ENCODE measurements around the gene PIK3CB.
"Not testable (repeated sequence)": the region's sequence is repeated elsewhere in the genome, so short reads cannot be mapped to it uniquely, and the experiment has no call there.

The PIK3CB gene

GRCh38 chr3:138854204-138854603 is 19.5 kb upstream of the PIK3CB start:
- intact Hi-C loops (cut with DNase I; ENCODE audit: low total_unique reads) = no loop called here
- no peak for DNase-seq
- H3K27me3 ChIP-seq = no peaks in the 10 kb centered on the region
- no peak overlapping the region for H3K27ac ChIP-seq
- no peaks in the 10 kb centered on the region for H3K9me3 ChIP-seq
- H3K4me3 ChIP-seq = no peak overlapping the region
- no peaks in the 10 kb centered on the region for H3K36me3 ChIP-seq
- TF ChIP-seq, protein P1, sequence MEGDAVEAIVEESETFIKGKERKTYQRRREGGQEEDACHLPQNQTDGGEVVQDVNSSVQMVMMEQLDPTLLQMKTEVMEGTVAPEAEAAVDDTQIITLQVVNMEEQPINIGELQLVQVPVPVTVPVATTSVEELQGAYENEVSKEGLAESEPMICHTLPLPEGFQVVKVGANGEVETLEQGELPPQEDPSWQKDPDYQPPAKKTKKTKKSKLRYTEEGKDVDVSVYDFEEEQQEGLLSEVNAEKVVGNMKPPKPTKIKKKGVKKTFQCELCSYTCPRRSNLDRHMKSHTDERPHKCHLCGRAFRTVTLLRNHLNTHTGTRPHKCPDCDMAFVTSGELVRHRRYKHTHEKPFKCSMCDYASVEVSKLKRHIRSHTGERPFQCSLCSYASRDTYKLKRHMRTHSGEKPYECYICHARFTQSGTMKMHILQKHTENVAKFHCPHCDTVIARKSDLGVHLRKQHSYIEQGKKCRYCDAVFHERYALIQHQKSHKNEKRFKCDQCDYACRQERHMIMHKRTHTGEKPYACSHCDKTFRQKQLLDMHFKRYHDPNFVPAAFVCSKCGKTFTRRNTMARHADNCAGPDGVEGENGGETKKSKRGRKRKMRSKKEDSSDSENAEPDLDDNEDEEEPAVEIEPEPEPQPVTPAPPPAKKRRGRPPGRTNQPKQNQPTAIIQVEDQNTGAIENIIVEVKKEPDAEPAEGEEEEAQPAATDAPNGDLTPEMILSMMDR (IDR thresholded peaks at IDR 0.05) = no peak
- H3K4me1 ChIP-seq = no peaks in the 10 kb centered on the region

GRCh38 chr3:138850151-138850550 is 15.4 kb upstream of the PIK3CB start:
- intact Hi-C loops (cut with DNase I; ENCODE audit: low total_unique reads) = no loop called here
- TF ChIP-seq, protein P1 (IDR thresholded peaks at IDR 0.05) = no peak

GRCh38 chr3:138849222-138849940 is 14.7 kb upstream of the PIK3CB start:
- no peaks in the 10 kb centered on the region for H3K36me3 ChIP-seq
- no peaks in the 10 kb centered on the region for H3K4me1 ChIP-seq
- H3K9me3 ChIP-seq = no peaks in the 10 kb centered on the region
- H3K27ac ChIP-seq = no peak overlapping the region
- no peaks in the 10 kb centered on the region for H3K27me3 ChIP-seq
- TF ChIP-seq, protein P1 (IDR thresholded peaks at IDR 0.05) = no peak
- no peak overlapping the region for H3K4me3 ChIP-seq
- intact Hi-C loops (cut with DNase I; ENCODE audit: low total_unique reads) = no loop called here
- no peak for DNase-seq

More at GRCh38 chr3:138850151-138850550, 15.4 kb upstream of the PIK3CB start:
- H3K4me1 ChIP-seq = no peaks in the 10 kb centered on the region
- no peak overlapping the region for H3K27ac ChIP-seq
- H3K36me3 ChIP-seq = no peaks in the 10 kb centered on the region
- no peaks in the 10 kb centered on the region for H3K9me3 ChIP-seq
- no peak overlapping the region for H3K4me3 ChIP-seq
- no peaks in the 10 kb centered on the region for H3K27me3 ChIP-seq
- no peak for DNase-seq

- Histone ChIP-seq H3K36me3 (no peaks in the 10 kb centered on the region), H3K27me3 (no peaks in the 10 kb centered on the region), H3K9me3 (no peaks in the 10 kb centered on the region), H3K27ac (no peak overlapping the region), H3K4me3 (no peak overlapping the region), H3K4me1 (no peaks in the 10 kb centered on the region)
- no peak for DNase-seq
- intact Hi-C loops (cut with DNase I; ENCODE audit: low total_unique reads) = no loop called here
- TF ChIP-seq, protein P1 (IDR thresholded peaks at IDR 0.05) = no peak
These were observed 14.0 kb upstream of the PIK3CB start for GRCh38 chr3:138848696-138849095.

DNA sequence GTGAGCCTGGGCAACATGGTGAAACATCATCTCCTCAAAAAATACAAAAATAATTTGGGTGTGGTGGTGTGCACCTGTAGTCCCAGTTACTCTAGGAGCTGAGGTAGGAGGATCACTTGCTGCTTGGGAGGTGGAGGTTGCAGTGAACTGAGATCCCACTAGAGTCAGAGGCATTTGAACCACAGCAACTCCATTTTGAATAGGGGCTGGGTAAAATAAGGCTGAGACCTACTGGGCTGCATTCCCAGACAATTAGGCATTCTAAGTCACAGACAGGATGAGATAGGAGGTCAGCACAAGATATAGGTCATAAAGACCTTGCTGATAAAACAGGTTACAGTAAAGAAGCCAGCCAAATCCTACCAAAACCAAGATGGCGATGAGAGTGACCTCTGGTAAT is 12.1 kb upstream of the PIK3CB start:
- H3K27ac ChIP-seq; H3K4me1 ChIP-seq; H3K36me3 ChIP-seq; DNase-seq; intact Hi-C loops (cut with DNase I; ENCODE audit: low total_unique reads); H3K4me3 ChIP-seq; H3K27me3 ChIP-seq; H3K9me3 ChIP-seq: not testable (repeated sequence)

DNA sequence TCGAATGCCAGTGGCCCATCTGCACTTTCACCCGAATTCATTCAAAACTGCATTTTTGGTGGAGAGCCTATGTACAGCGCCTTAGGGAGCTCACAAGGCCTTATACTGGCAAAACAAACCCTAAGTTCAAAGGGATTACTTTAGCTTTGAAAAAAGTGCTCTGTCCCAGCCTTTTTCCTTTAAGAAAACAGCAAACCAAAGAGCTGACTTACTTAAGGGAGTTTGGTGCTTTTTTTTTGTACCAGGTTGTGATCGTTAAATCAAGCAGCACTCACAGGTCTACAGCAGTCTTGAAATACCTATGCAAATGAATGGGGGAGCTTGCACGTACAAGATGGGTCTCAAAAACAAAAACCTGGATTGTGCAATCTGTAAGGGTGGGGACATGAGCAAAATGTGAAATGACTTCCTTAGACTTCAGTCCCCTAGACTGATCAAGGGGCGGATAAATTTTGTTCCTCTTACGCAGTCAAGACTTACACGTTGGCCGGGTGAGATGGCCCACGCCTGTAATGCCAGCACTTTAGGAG is 11.6 kb upstream of the PIK3CB start:
- TF ChIP-seq, protein P1 (IDR thresholded peaks at IDR 0.05) = no peak
- no peaks in the 10 kb centered on the region for H3K27me3 ChIP-seq
- no peaks in the 10 kb centered on the region for H3K9me3 ChIP-seq
- H3K4me3 ChIP-seq = no peak overlapping the region
- intact Hi-C loops (cut with DNase I; ENCODE audit: low total_unique reads) = no loop called here
- H3K36me3 ChIP-seq = no peaks in the 10 kb centered on the region
- no peaks in the 10 kb centered on the region for H3K4me1 ChIP-seq
- no peak overlapping the region for H3K27ac ChIP-seq
- DNase-seq = no peak
